Progenitor cell of endocrine pancreas (in vitro differentiated cells): ENCODE results near the gene DNM3. TPM values are rescaled to one million over a fixed set of nuclear protein-coding genes. Genes with fewer than 3 reads are reported as not detected.

Source experiments
- DNase-seq: peaks from one replicate; pipeline ENCODE4 v3.0.0; 2021; ENCODE audit warnings: low spot score; ENCODE audit not compliant: unreplicated experiment
- H3K27ac Mint-ChIP-seq: 2 replicates; pipeline ENCODE4 v1.8.0; 2021; ENCODE audit warnings: mild to moderate bottlenecking, moderate library complexity, mixed read lengths
- H3K27me3 Mint-ChIP-seq: 2 replicates; pipeline ENCODE4 v1.8.0; 2021; ENCODE audit warnings: mixed read lengths
- H3K36me3 Mint-ChIP-seq: 2 replicates; pipeline ENCODE4 v1.8.0; 2022; ENCODE audit warnings: mixed read lengths; ENCODE audit not compliant: insufficient read depth
- H3K4me1 Mint-ChIP-seq: 2 replicates; pipeline ENCODE4 v1.8.0; 2021; ENCODE audit warnings: low read depth, mixed read lengths
- H3K4me3 Mint-ChIP-seq: 2 replicates; pipeline ENCODE4 v1.8.0; 2021; ENCODE audit warnings: low read depth, mild to moderate bottlenecking, moderate library complexity, mixed read lengths
- H3K9me3 Mint-ChIP-seq: 2 replicates; pipeline ENCODE4 v1.8.0; 2021; ENCODE audit warnings: low read depth, mixed read lengths
- CTCF ChIP-seq: fragments of 200-600 bp; sonication (generic); IDR thresholded peaks from one replicate; pipeline ENCODE4 v1.5.0; 2021; ENCODE audit warnings: antibody characterized with exemption, mild to moderate bottlenecking; ENCODE audit not compliant: unreplicated experiment
- total RNA-seq: library from RNA; stranded (reverse); gene quantifications from 2 replicates; pipeline ENCODE4 v1.2.1, GENCODE V29; 2021

The DNM3 gene
- total RNA-seq, 1 donor from 2014 or later = 0.48 TPM

- Mint-ChIP-seq H3K4me1 (no peaks in the 10 kb centered on the region), H3K36me3 (no peaks in the 10 kb centered on the region), H3K27me3 (no peaks in the 10 kb centered on the region), H3K9me3 (no peaks in the 10 kb centered on the region), H3K27ac (no peak overlapping the region), H3K4me3 (no peak overlapping the region)
- no peak for TF ChIP-seq CTCF
- DNase-seq = no peak
These were observed 483.5 kb downstream of the DNM3 start for GRCh38 chr1:172324761-172325160.

GRCh38 chr1:172325531-172325930 is 484.2 kb downstream of the DNM3 start:
- Mint-ChIP-seq H3K27me3 (no peaks in the 10 kb centered on the region), H3K27ac (no peak overlapping the region), H3K4me3 (no peak overlapping the region), H3K36me3 (no peaks in the 10 kb centered on the region), H3K9me3 (no peaks in the 10 kb centered on the region), H3K4me1 (no peaks in the 10 kb centered on the region)
- no peak for TF ChIP-seq CTCF
- DNase-seq = no peak

GRCh38 chr1:172326136-172326535 is 484.8 kb downstream of the DNM3 start:
- Mint-ChIP-seq H3K36me3 (no peaks in the 10 kb centered on the region), H3K27me3 (no peaks in the 10 kb centered on the region), H3K27ac (no peak overlapping the region), H3K4me1 (no peaks in the 10 kb centered on the region), H3K4me3 (no peak overlapping the region), H3K9me3 (no peaks in the 10 kb centered on the region)
- no peak for TF ChIP-seq CTCF
- no peak for DNase-seq

- Mint-ChIP-seq H3K27ac (no peak overlapping the region), H3K36me3 (no peaks in the 10 kb centered on the region), H3K27me3 (no peaks in the 10 kb centered on the region), H3K4me1 (no peaks in the 10 kb centered on the region), H3K4me3 (no peak overlapping the region), H3K9me3 (no peaks in the 10 kb centered on the region)
- no peak for DNase-seq
- TF ChIP-seq CTCF = no peak
These were observed 487.0 kb downstream of the DNM3 start for GRCh38 chr1:172328266-172328665.

- no peaks in the 10 kb centered on the region for H3K36me3 Mint-ChIP-seq
- DNase-seq = no peak
- no peak overlapping the region for H3K4me3 Mint-ChIP-seq
- no peak overlapping the region for H3K27ac Mint-ChIP-seq
- no peaks in the 10 kb centered on the region for H3K27me3 Mint-ChIP-seq
- TF ChIP-seq CTCF = no peak
- H3K4me1 Mint-ChIP-seq = peaks cover 15% of the 10 kb centered on the region
- H3K9me3 Mint-ChIP-seq = no peaks in the 10 kb centered on the region
These were observed 490.9 kb downstream of the DNM3 start for GRCh38 chr1:172332230-172332629.
